ENCODE data around the gene BMPER. TPM values are rescaled to one million over a fixed set of nuclear protein-coding genes. Genes with fewer than 3 reads are reported as not detected.

Gene BMPER
- polyA plus RNA-seq, 1 of the 3 experiments (the other 2 are of a cell fraction): 20.0 TPM

DNA sequence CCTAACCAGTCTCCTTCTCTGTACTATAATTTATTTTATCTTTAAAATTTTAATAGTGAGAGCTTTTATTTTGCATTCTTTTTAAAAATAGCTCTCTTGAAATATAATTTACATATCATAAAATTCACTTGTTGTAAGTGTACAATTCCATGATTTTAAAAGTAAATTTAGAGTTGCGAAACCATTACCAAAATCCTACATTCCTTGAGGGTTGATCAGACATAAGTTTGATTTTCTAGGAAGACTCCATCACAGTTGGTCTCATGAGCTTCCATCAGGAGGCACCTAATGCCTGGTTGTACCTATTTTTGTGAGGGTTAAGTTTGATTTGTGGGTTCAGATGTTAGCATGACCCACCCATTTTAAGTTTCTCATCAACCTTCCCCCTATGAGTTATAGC, 108.1 kb downstream of the BMPER start:
- TF ChIP-seq NFIC (IDR thresholded peaks at IDR 0.05; ENCODE audit: borderline replicate concordance): no peak
- TF ChIP-seq FOXJ3 (CRISPR knock-in tag; IDR thresholded peaks at IDR 0.05): no peak
- TF ChIP-seq RFX5 (IDR thresholded peaks at IDR 0.05; ENCODE audit: low read length): no peak
- TF ChIP-seq, protein P1, sequence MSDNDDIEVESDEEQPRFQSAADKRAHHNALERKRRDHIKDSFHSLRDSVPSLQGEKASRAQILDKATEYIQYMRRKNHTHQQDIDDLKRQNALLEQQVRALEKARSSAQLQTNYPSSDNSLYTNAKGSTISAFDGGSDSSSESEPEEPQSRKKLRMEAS (IDR thresholded peaks at IDR 0.05; ENCODE audit: low read depth): no peak
- TF ChIP-seq, protein P2, sequence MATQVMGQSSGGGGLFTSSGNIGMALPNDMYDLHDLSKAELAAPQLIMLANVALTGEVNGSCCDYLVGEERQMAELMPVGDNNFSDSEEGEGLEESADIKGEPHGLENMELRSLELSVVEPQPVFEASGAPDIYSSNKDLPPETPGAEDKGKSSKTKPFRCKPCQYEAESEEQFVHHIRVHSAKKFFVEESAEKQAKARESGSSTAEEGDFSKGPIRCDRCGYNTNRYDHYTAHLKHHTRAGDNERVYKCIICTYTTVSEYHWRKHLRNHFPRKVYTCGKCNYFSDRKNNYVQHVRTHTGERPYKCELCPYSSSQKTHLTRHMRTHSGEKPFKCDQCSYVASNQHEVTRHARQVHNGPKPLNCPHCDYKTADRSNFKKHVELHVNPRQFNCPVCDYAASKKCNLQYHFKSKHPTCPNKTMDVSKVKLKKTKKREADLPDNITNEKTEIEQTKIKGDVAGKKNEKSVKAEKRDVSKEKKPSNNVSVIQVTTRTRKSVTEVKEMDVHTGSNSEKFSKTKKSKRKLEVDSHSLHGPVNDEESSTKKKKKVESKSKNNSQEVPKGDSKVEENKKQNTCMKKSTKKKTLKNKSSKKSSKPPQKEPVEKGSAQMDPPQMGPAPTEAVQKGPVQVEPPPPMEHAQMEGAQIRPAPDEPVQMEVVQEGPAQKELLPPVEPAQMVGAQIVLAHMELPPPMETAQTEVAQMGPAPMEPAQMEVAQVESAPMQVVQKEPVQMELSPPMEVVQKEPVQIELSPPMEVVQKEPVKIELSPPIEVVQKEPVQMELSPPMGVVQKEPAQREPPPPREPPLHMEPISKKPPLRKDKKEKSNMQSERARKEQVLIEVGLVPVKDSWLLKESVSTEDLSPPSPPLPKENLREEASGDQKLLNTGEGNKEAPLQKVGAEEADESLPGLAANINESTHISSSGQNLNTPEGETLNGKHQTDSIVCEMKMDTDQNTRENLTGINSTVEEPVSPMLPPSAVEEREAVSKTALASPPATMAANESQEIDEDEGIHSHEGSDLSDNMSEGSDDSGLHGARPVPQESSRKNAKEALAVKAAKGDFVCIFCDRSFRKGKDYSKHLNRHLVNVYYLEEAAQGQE (IDR thresholded peaks at IDR 0.05; ENCODE audit: low read depth, low read length): no peak
- TF ChIP-seq NRF1 (IDR thresholded peaks at IDR 0.05; ENCODE audit: low read depth, low read length): no peak
- TF ChIP-seq EP300 (IDR thresholded peaks at IDR 0.05; ENCODE audit: borderline replicate concordance in 1 of 2, low read depth in 1 of 2, low read length in 1 of 2): no peak
- TF ChIP-seq MEF2A (IDR thresholded peaks at IDR 0.05; ENCODE audit: borderline replicate concordance, low read depth): no peak
- TF ChIP-seq, protein P3, sequence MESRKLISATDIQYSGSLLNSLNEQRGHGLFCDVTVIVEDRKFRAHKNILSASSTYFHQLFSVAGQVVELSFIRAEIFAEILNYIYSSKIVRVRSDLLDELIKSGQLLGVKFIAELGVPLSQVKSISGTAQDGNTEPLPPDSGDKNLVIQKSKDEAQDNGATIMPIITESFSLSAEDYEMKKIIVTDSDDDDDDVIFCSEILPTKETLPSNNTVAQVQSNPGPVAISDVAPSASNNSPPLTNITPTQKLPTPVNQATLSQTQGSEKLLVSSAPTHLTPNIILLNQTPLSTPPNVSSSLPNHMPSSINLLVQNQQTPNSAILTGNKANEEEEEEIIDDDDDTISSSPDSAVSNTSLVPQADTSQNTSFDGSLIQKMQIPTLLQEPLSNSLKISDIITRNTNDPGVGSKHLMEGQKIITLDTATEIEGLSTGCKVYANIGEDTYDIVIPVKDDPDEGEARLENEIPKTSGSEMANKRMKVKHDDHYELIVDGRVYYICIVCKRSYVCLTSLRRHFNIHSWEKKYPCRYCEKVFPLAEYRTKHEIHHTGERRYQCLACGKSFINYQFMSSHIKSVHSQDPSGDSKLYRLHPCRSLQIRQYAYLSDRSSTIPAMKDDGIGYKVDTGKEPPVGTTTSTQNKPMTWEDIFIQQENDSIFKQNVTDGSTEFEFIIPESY (IDR thresholded peaks at IDR 0.05; ENCODE audit: borderline replicate concordance, low read depth): no peak
- TF ChIP-seq RXRA (IDR thresholded peaks at IDR 0.05; ENCODE audit: borderline replicate concordance, low read depth): no peak
- TF ChIP-seq RCOR1 (IDR thresholded peaks at IDR 0.05; ENCODE audit: low read length): no peak
- no peak for TF ChIP-seq SIN3A (IDR thresholded peaks at IDR 0.05; ENCODE audit: borderline replicate concordance, low read depth, low read length)
- TF ChIP-seq EZH2phosphoT487 (IDR thresholded peaks at IDR 0.05; ENCODE audit: borderline replicate concordance, low read depth): no peak
- H3K79me2 ChIP-seq (ENCODE audit: insufficient read depth): no peaks in the 10 kb centered on the region
- H2AFZ ChIP-seq (ENCODE audit: low read depth): no peak overlapping the region
- H4K20me1 ChIP-seq (ENCODE audit: insufficient read depth): no peaks in the 10 kb centered on the region
- WGBS (ENCODE audit: low lambda C conversion rate): 94% methylated on average over 1 of the region's 1 CpG
- no peaks in the 10 kb centered on the region for H3K27me3 ChIP-seq (ENCODE audit: insufficient read depth)
- CTCF ChIA-PET: no interaction called here
- no peaks in the 10 kb centered on the region for H3K9me3 ChIP-seq
- no peak overlapping the region for H3K4me3 ChIP-seq (ENCODE audit: low read depth in 2 of 2, low read length in 1 of 2)
- H3K4me2 ChIP-seq: no peak overlapping the region
- H3F3A ChIP-seq (replicated peaks; ENCODE audit: insufficient read depth): peaks cover 24% of the 10 kb centered on the region
- DNase-seq: no peak
- no peak overlapping the region for H3K27ac ChIP-seq (ENCODE audit: low read depth in 2 of 2, low read length in 1 of 2)
- no peaks in the 10 kb centered on the region for H3K36me3 ChIP-seq (replicated peaks in 1 of 2; ENCODE audit: control insufficient read depth in 1 of 2, insufficient read depth in 2 of 2, low read length in 1 of 2)
- no peak overlapping the region for H3K9ac ChIP-seq
- POLR2A ChIA-PET: no interaction called here
- peaks cover 0 to 19% of the 10 kb centered on the region in 2 experiments; a peak in 2 of 4 replicates for H3K4me1 ChIP-seq (ENCODE audit: control insufficient read depth in 1 of 2, insufficient read depth in 2 of 2, low read depth in 1 of 2, low read length in 1 of 2)
- H3K9me2 ChIP-seq: no peaks in the 10 kb centered on the region
